K562 (cell line): ENCODE results near the gene GNAZ. TPM values are rescaled to one million over a fixed set of nuclear protein-coding genes. Genes with fewer than 3 reads are reported as not detected.

ENCODE experiments used
- ATAC-seq: fragments of 200-7000 bp; cut with Tn5 transposase; 3 replicates; pipeline ENCODE4 v1.9.1; 2020; ENCODE audit warnings: moderate library complexity
- BruUV-seq: library from RNA; stranded (reverse); fragments of 400-500 nt; replicated peaks from 2 replicates; lab custom pipeline; 2021; lab: Mats Ljungman, UMichigan
- CTCF ChIA-PET: fragments of 300-600 bp; formaldehyde crosslinking; extraction: SDS; loops from one replicate; lab custom pipeline; 2021; ENCODE audit warnings: low intra/inter-chr PET ratio; lab: Yijun Ruan, JAX
- POLR2A ChIA-PET: fragments of 300-600, 350-650 bp; sonication (Branson Sonifier 250); formaldehyde crosslinking; extraction: SDS; loops from one replicate; lab custom pipeline; 2021; ENCODE audit warnings: antibody characterized with exemption, inconsistent platforms; lab: Yijun Ruan, JAX
- DNase-seq, 4 experiments: peaks; one replicate each; pipeline versions ENCODE4 v3.0.0 to v3.0.0-alpha.2; 2011 to 2018; ENCODE audit warnings: low spot score in 3 of 4, mixed read lengths in 3 of 4; ENCODE audit errors: extremely low read depth in 1 of 4
- FAIRE-seq: peaks from 2 replicates; lab custom pipeline; 2011; peaks lifted over from hg19 to GRCh38; lab: Jason Lieb, UNC
- H2AFZ ChIP-seq: 2 replicates; pipeline ENCODE4 v1.6.0; 2011; ENCODE audit warnings: low read depth, low read length, control low read depth, inconsistent platforms
- H3K27ac ChIP-seq: fragments of 200-600 bp; 3 replicates; pipeline ENCODE4 v1.8.0; 2011; ENCODE audit warnings: low read depth, mild to moderate bottlenecking, control low read depth, inconsistent platforms, low read length, moderate library complexity, mixed read lengths; ENCODE audit errors: extremely low read depth
- H3K27me3 ChIP-seq, 2 experiments: fragments of 300-600 bp in 1 of 2; 2 replicates in 1 of 2; 3 replicates in 1 of 2; pipeline versions ENCODE4 v1.6.0 to v1.8.0; 2011; ENCODE audit warnings: inconsistent platforms in 2 of 2, low read length in 2 of 2, mild to moderate bottlenecking in 1 of 2, mixed read lengths in 1 of 2, moderate library complexity in 1 of 2; ENCODE audit not compliant: control insufficient read depth in 2 of 2, insufficient read depth in 2 of 2
- H3K36me3 ChIP-seq: fragments of 300-600 bp; 3 replicates; pipeline ENCODE4 v1.8.0; 2011; ENCODE audit warnings: mild to moderate bottlenecking, low read length, inconsistent platforms; ENCODE audit not compliant: control insufficient read depth, insufficient read depth
- H3K4me1 ChIP-seq, 2 experiments: fragments of 200-600 bp in 1 of 2; replicated peaks in 1 of 2; 2 replicates in 1 of 2; 3 replicates in 1 of 2; pipeline versions ENCODE4 v1.5.1 to v1.8.0; 2011; ENCODE audit warnings: inconsistent platforms in 2 of 2, low read length in 2 of 2, mild to moderate bottlenecking in 1 of 2, mixed read lengths in 1 of 2, moderate library complexity in 1 of 2; ENCODE audit not compliant: control insufficient read depth in 2 of 2, insufficient read depth in 2 of 2
- H3K4me2 ChIP-seq: 2 replicates; pipeline ENCODE4 v1.6.1; 2011; ENCODE audit warnings: low read length, control low read depth, inconsistent platforms, mixed read lengths; ENCODE audit not compliant: insufficient read depth
- H3K4me3 ChIP-seq: fragments of 200-600 bp; sonication (generic), shearing (Covaris generic); 2 replicates; pipeline ENCODE4 v1.5.1; 2016; ENCODE audit warnings: control low read depth, inconsistent platforms
- H3K79me2 ChIP-seq: fragments of 200-600 bp; 3 replicates; pipeline ENCODE4 v1.8.0; 2011; ENCODE audit warnings: low read length, inconsistent platforms; ENCODE audit not compliant: control insufficient read depth, insufficient read depth
- H3K9ac ChIP-seq, 2 experiments: 2 replicates each; pipeline versions ENCODE4 v1.6.0 to v1.6.1; 2011; ENCODE audit warnings: low read depth in 2 of 2, low read length in 2 of 2, control low read depth in 1 of 2, inconsistent platforms in 1 of 2, mild to moderate bottlenecking in 1 of 2, mixed read lengths in 1 of 2; ENCODE audit not compliant: insufficient read depth in 1 of 2
- H3K9me1 ChIP-seq: one replicate; pipeline ENCODE4 v1.6.0; 2011; ENCODE audit warnings: inconsistent platforms, mild to moderate bottlenecking, low read length, moderate library complexity; ENCODE audit not compliant: control insufficient read depth, insufficient read depth
- H3K9me3 ChIP-seq: replicated peaks from 2 replicates; pipeline ENCODE4 v1.5.1; 2011; ENCODE audit warnings: low read depth, low read length, inconsistent platforms; ENCODE audit not compliant: control insufficient read depth, insufficient read depth
- H4K20me1 ChIP-seq: replicated peaks from 2 replicates; pipeline ENCODE4 v1.6.1; 2011; ENCODE audit warnings: low read length, inconsistent platforms, mixed read lengths; ENCODE audit not compliant: control insufficient read depth, insufficient read depth
- ATF7 ChIP-seq: fragments of 450-650 bp; IDR thresholded peaks from 2 replicates; pipeline ENCODE4 v1.7.1; 2014; ENCODE audit warnings: mild to moderate bottlenecking, moderate library complexity
- DACH1 ChIP-seq: fragments of 450-650 bp; IDR thresholded peaks from 2 replicates; pipeline ENCODE4 v1.6.1; 2018; ENCODE audit not compliant: partially characterized antibody
- DIDO1 ChIP-seq: fragments of 450-650 bp; IDR thresholded peaks from 2 replicates; pipeline ENCODE4 v1.6.1; 2016; ENCODE audit warnings: low read depth, missing biosample characterization, missing genetic modification characterization
- FOXJ3 ChIP-seq: sonication (generic); formaldehyde crosslinking; IDR thresholded peaks from 2 replicates; pipeline ENCODE4 v1.4.0; 2020; ENCODE audit warnings: mild to moderate bottlenecking, missing genetic modification reagents
- FOXK1 ChIP-seq: sonication (generic); formaldehyde crosslinking; IDR thresholded peaks from 2 replicates; pipeline ENCODE4 v1.8.0; 2022; ENCODE audit warnings: missing genetic modification reagents, mild to moderate bottlenecking, borderline replicate concordance
- FUS ChIP-seq: fragments of 200-400 bp; formaldehyde crosslinking; optimal IDR thresholded peaks from 2 replicates; pipeline ENCODE3; 2017; ENCODE audit warnings: low read depth, low read length
- HMGXB4 ChIP-seq: sonication (generic); formaldehyde crosslinking; IDR thresholded peaks from 2 replicates; pipeline ENCODE4 v1.8.1; 2023; ENCODE audit warnings: mild to moderate bottlenecking, missing genetic modification reagents
- JUNB ChIP-seq: fragments of 450-650 bp; formaldehyde crosslinking; conservative IDR thresholded peaks from 2 replicates; pipeline ENCODE4 v1.4.0; 2020; ENCODE audit warnings: mild to moderate bottlenecking
- KAT8 ChIP-seq: fragments of 450-650 bp; IDR thresholded peaks from 2 replicates; pipeline ENCODE4 v1.6.1; 2016; ENCODE audit warnings: low read depth, mild to moderate bottlenecking
- KDM1A ChIP-seq, 2 experiments: fragments of 450-650 bp; IDR thresholded peaks; 2 replicates each; pipeline ENCODE4 v1.6.1; 2016; ENCODE audit warnings: mild to moderate bottlenecking in 2 of 2
- LARP7 ChIP-seq: fragments of 450-650 bp; IDR thresholded peaks from 2 replicates; pipeline ENCODE4 v1.6.1; 2016
- MTA3 ChIP-seq: fragments of 450-650 bp; formaldehyde crosslinking; IDR thresholded peaks from 2 replicates; pipeline ENCODE4 v1.6.1; 2017; ENCODE audit warnings: mild to moderate bottlenecking, borderline replicate concordance
- POLR2B ChIP-seq: fragments of 450-650 bp; IDR thresholded peaks from 2 replicates; pipeline ENCODE4 v1.6.1; 2018; ENCODE audit warnings: low read depth; ENCODE audit not compliant: partially characterized antibody
- SIN3A ChIP-seq, 2 experiments: fragments of 150-350 bp in 1 of 2; IDR thresholded peaks; 2 replicates each; pipeline ENCODE4 v1.6.1; 2011 to 2016; ENCODE audit warnings: borderline replicate concordance in 2 of 2, low read depth in 2 of 2, low read length in 2 of 2, mild to moderate bottlenecking in 2 of 2, moderate library complexity in 2 of 2; ENCODE audit not compliant: control insufficient read depth in 1 of 2
- STAT6 ChIP-seq: sonication (generic); formaldehyde crosslinking; IDR thresholded peaks from 2 replicates; pipeline ENCODE4 v1.8.1; 2023; ENCODE audit warnings: mild to moderate bottlenecking, missing genetic modification reagents
- ZBTB7A ChIP-seq: IDR thresholded peaks from 2 replicates; pipeline ENCODE4 v1.6.1; 2011; ENCODE audit warnings: low read depth, mild to moderate bottlenecking, low read length, moderate library complexity, borderline replicate concordance; ENCODE audit not compliant: control insufficient read depth
- WGBS: fragments of 100-300 bp; shearing (Covaris generic); methylation state at CpG from one replicate; pipeline ENCODE4 v1.1.6; 2016; ENCODE audit warnings: low coverage, mixed read lengths; ENCODE audit not compliant: insufficient coverage; ENCODE audit errors: missing lambda C conversion rate; 5-methylcytosine and 5-hydroxymethylcytosine counted together
- in situ Hi-C: fragments of 300-500 bp; cut with MboI; formaldehyde crosslinking; loops from 4 replicates; pipeline ENCODE4 v1.15.0; 2018; ENCODE audit warnings: inconsistent platforms, mixed read lengths
- intact Hi-C: fragments of 100-400 bp; cut with micrococcal nuclease; formaldehyde crosslinking; loops from 2 replicates; pipeline ENCODE4 v1.14.2; 2022
- polyA plus RNA-seq, 8 experiments: library from polyadenylated mRNA; depleted of rRNA in 4 of 8; stranded (reverse) in 5 of 8; unstranded in 3 of 8; fragments of >200 nt; fragmentation: Nextera tagmentation in 2 of 8; fragmentation: Illumina TruSeq in 1 of 8; extraction: Ambion mirVana in 2 of 8; extraction: Trizol in 1 of 8; gene quantifications; 2 replicates each; pipeline versions ENCODE4 v1.2.1 to v1.2.3, GENCODE V29; 2011 to 2014; ENCODE audit warnings: inconsistent platforms in 1 of 8, missing spikeins in 1 of 8
- total RNA-seq, 7 experiments: library from RNA; depleted of rRNA in 6 of 7; stranded (reverse); fragments of >200 nt in 6 of 7; fragmentation: Illumina TruSeq in 2 of 7; extraction: Trizol in 2 of 7; gene quantifications; 2 replicates each; pipeline versions ENCODE4 v1.2.1 to v1.2.3, GENCODE V29; 2011 to 2021; ENCODE audit warnings: low replicate concordance in 1 of 7
- TF ChIP-seq, protein P1 (sequence below): conservative IDR thresholded peaks from 2 replicates; pipeline ENCODE4 v1.6.1; 2011; ENCODE audit warnings: low read depth, mild to moderate bottlenecking, low read length; ENCODE audit not compliant: control insufficient read depth

Gene GNAZ
- total and polyA plus RNA-seq, 9 of the 15 experiments (the other 6 are each of a cell fraction or from before 2014, with no cell fraction given), result 0.04 to 0.22 (median 0.13) TPM; not detected in 3

GRCh38 chr22:23067023-23067650 is 3.2 kb upstream of the GNAZ start:
- intact Hi-C loops, result no loop called here
- peaks cover 82% of the 10 kb centered on the region for H4K20me1 ChIP-seq
- peaks cover 4 to 22% of the 10 kb centered on the region in 2 experiments; a peak in 4 of 5 replicates for H3K4me1 ChIP-seq
- no peak overlapping the region for H3K4me2 ChIP-seq
- ATAC-seq (no peak), DNase-seq (peak in 1 of 4 experiments; percentile 53), FAIRE-seq (no peak)
- BruUV-seq, result no TSS peak
- ChIA-PET POLR2A (interaction anchor here (0.5 to 9.0 kb wide), 14 partner anchors 7 to 257 kb away, joined by 3 to 100 read pairs (median 4); partner anchors contain the start of genes GNAZ and RAB36), CTCF (interaction anchor here (1.5 kb wide), 1 partner anchor 108 kb away, joined by 4 read pairs; no protein-coding TSS in a partner anchor)
- in situ Hi-C loops, result no loop called here
- H3K4me3 ChIP-seq, result no peak overlapping the region
- under 1% methylated on average over 6 of the region's 6 CpGs for WGBS
- no peaks in the 10 kb centered on the region for H3K9me3 ChIP-seq
- peaks cover 64 to 93% of the 10 kb centered on the region in 2 experiments for H3K27me3 ChIP-seq
- no peaks in the 10 kb centered on the region for H3K36me3 ChIP-seq
- H3K9me1 ChIP-seq, result peaks cover 5% of the 10 kb centered on the region
- H2AFZ ChIP-seq, result no peak overlapping the region
- no peaks in the 10 kb centered on the region for H3K79me2 ChIP-seq
- no peak overlapping the region for H3K27ac ChIP-seq
- H3K9ac ChIP-seq, result peak overlapping the region in 1 of 2 experiments; percentile 37; a peak in 1 of 4 replicates
- TF ChIP-seq FOXJ3 (no peak), STAT6 (CRISPR knock-in tag) (peak; percentile 32; the same call in 1 of the 2 replicates), KAT8 (no peak), DIDO1 (no peak), FOXK1 (CRISPR knock-in tag) (no peak), MTA3 (no peak), ATF7 (no peak), POLR2B (no peak), ZBTB7A (0 out of 2 replicates have a peak, but pooled peaks have one; percentile 5), FUS (no peak), LARP7 (no peak), DACH1 (peak; percentile 5), KDM1A (IDR thresholded peaks at IDR 0.05) (no peak), HMGXB4 (CRISPR knock-in tag) (0 out of 2 replicates have a peak, but pooled peaks have one; percentile 17), JUNB (CRISPR knock-in tag) (no peak), SIN3A (IDR thresholded peaks at IDR 0.05; ENCODE audit: borderline replicate concordance in 2 of 2, control insufficient read depth in 1 of 2, low read depth in 2 of 2, low read length in 2 of 2) (no peak)
- TF ChIP-seq, protein P1, sequence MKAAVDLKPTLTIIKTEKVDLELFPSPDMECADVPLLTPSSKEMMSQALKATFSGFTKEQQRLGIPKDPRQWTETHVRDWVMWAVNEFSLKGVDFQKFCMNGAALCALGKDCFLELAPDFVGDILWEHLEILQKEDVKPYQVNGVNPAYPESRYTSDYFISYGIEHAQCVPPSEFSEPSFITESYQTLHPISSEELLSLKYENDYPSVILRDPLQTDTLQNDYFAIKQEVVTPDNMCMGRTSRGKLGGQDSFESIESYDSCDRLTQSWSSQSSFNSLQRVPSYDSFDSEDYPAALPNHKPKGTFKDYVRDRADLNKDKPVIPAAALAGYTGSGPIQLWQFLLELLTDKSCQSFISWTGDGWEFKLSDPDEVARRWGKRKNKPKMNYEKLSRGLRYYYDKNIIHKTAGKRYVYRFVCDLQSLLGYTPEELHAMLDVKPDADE, result peak; percentile 57; the same call in 1 of the 2 replicates
